ENCODE data around the gene RAB17.

RAB17 gene

GRCh38 chr2:237553948-237554347, 36.6 kb downstream of the RAB17 start:
- Histone ChIP-seq H3K36me3 (peaks cover 0 to 42% (median 0%) of the 10 kb centered on the region in 3 donors), H3K4me3 (no peak overlapping the region), H3K27me3 (peaks cover 0 to 30% of the 10 kb centered on the region in 2 donors), H3K4me1 (no peaks in the 10 kb centered on the region), H3K9me3 (peaks cover 0 to 17% (median 11%) of the 10 kb centered on the region in 3 donors), H3K27ac (no peak overlapping the region)
- intact Hi-C loops (cut with DNase I; ENCODE audit: low total_unique reads), result no loop called here
- TF ChIP-seq CTCF (IDR thresholded peaks at IDR 0.05), result no peak
- no peak for DNase-seq

- peaks cover 0 to 17% (median 11%) of the 10 kb centered on the region in 3 donors for H3K9me3 ChIP-seq
Observed at GRCh38 chr2:237552908-237553307, 37.6 kb downstream of the RAB17 start.

GRCh38 chr2:237551071-237551574, 39.4 kb downstream of the RAB17 start:
- Histone ChIP-seq H3K27ac (no peak overlapping the region), H3K27me3 (peaks cover 0 to 25% of the 10 kb centered on the region in 2 donors), H3K9me3 (peaks cover 0 to 11% (median 11%) of the 10 kb centered on the region in 3 donors), H3K4me1 (no peaks in the 10 kb centered on the region), H3K4me3 (no peak overlapping the region), H3K36me3 (peaks cover 0 to 58% (median 0%) of the 10 kb centered on the region in 3 donors)
- TF ChIP-seq CTCF (IDR thresholded peaks at IDR 0.05), result no peak
- no peak for DNase-seq
- intact Hi-C loops (cut with DNase I; ENCODE audit: low total_unique reads), result no loop called here

More at GRCh38 chr2:237552908-237553307, 37.6 kb downstream of the RAB17 start:
- H3K4me3 ChIP-seq, result no peak overlapping the region
- no peaks in the 10 kb centered on the region for H3K4me1 ChIP-seq
- H3K27me3 ChIP-seq, result peaks cover 0 to 25% of the 10 kb centered on the region in 2 donors
- intact Hi-C loops (cut with DNase I; ENCODE audit: low total_unique reads), result no loop called here
- peaks cover 0 to 50% (median 0%) of the 10 kb centered on the region in 3 donors for H3K36me3 ChIP-seq
- no peak for DNase-seq
- TF ChIP-seq CTCF (IDR thresholded peaks at IDR 0.05), result no peak
- no peak overlapping the region for H3K27ac ChIP-seq

- Histone ChIP-seq H3K9me3 (peaks cover 0 to 1% (median 0%) of the 10 kb centered on the region in 3 donors), H3K27me3 (peaks cover 0 to 25% of the 10 kb centered on the region in 2 donors), H3K4me1 (no peaks in the 10 kb centered on the region), H3K27ac (no peak overlapping the region), H3K36me3 (peaks cover 0 to 49% (median 0%) of the 10 kb centered on the region in 3 donors), H3K4me3 (no peak overlapping the region)
- no peak for DNase-seq
- no peak for TF ChIP-seq CTCF (IDR thresholded peaks at IDR 0.05)
- intact Hi-C loops (cut with DNase I; ENCODE audit: low total_unique reads), result no loop called here
Observed at GRCh38 chr2:237549643-237550415, 40.7 kb downstream of the RAB17 start.

GRCh38 chr2:237549216-237549615, 41.3 kb downstream of the RAB17 start:
- no peak for TF ChIP-seq CTCF (IDR thresholded peaks at IDR 0.05)
- no peak overlapping the region for H3K4me3 ChIP-seq
- intact Hi-C loops (cut with DNase I; ENCODE audit: low total_unique reads), result no loop called here
- H3K27ac ChIP-seq, result no peak overlapping the region
- no peak for DNase-seq
- H3K9me3 ChIP-seq, result no peaks in the 10 kb centered on the region
- no peaks in the 10 kb centered on the region for H3K4me1 ChIP-seq
- H3K36me3 ChIP-seq, result peaks cover 0 to 43% (median 0%) of the 10 kb centered on the region in 3 donors
- H3K27me3 ChIP-seq, result peaks cover 0 to 23% of the 10 kb centered on the region in 2 donors

Measured in tibial artery (tissue), 4 donors.